GDM1 (cell line): ENCODE data around the gene HPCAL4.

Experiments used
- DNase-seq: peaks from one replicate; lab custom pipeline; 2025; lab: John Stamatoyannopoulos, UW

Gene HPCAL4

DNA sequence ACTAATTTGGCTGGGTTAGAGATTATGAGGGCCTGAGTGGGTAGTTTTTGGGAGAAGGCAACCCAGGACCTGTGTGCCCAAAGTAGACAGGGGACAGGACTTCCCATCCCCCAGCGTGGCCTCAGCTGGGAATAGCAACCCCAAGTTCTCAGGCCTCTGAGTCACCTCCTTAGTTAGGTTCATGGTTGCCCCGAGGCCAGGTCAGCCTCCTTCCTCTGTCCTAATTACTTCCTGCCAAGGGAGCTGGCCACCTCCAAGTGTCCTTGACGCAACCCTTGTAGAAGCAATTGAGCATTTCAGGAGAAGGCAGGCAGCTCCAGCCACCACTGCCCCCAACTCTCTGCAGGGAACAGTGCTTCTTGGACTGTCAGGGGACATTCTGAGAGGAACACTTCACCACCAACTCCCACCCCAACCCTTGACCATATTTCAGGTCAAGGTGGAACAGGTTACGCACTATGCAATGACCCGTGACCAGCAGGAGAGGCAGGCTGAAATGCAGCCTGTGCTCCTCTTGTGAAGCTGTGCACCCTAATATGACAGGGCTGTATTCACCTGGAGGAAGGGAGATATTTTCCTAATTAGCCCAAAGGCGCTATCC, 14.2 kb downstream of the HPCAL4 start:
- no peak for DNase-seq

DNA sequence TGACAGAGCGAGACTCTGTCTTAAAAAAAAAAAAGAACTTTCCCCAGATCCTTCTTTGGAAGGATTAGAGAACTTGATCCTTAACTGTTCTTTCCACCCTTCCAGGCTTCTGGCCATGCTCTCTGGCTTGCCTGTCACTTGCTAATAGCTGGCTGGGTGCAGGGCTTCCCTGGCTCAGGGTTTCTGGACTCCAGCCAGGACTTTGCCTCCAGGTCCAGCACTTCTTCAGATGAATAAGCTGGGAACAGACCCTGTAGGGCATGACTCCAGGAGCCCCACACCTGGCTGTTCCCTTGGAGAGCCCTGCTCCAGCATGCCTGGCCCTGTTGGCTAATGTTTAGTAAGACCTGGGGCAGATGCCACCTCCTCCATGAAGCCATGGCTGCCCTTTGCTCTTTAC, 16.0 kb downstream of the HPCAL4 start:
- DNase-seq = no peak

DNA sequence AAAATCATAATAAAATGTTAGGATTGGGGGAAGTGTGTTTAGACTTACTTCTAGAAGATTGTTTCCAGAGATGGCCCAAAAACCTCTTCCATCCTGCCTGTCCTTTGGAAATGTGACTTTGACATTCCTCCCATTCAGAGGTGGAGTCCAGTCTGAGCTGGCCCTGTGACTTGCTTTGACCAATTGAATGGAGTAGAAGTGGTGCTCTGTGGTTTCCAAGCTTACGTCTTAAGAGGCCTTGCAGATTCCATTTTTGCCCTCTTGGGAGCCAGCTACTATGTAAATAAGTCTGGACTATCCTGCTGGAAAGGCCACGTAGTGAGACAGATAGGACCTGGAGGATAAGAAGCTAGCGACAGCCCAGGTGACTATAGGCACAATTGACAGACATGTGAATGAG, 18.0 kb downstream of the HPCAL4 start:
- no peak for DNase-seq

DNA sequence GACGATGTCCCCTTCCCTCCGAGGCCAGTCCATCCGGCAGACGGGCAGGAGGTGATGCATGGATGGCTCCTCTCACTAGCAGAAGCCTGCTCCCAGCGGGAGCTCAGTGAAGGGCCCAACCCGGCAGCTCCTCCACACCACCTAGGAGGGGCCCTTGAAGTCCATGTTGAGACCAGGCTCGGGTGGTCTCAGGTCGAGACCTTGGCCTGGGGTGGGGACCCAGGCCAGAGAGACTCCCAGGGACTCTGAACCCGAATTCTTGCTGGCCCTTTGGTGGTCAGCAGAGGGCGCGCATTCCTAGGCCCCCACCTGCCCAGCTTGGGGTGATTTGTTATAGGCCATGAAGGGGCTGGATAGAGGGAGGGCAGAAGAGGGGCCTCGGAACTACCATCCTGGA, 18.7 kb downstream of the HPCAL4 start:
- no peak for DNase-seq

DNA sequence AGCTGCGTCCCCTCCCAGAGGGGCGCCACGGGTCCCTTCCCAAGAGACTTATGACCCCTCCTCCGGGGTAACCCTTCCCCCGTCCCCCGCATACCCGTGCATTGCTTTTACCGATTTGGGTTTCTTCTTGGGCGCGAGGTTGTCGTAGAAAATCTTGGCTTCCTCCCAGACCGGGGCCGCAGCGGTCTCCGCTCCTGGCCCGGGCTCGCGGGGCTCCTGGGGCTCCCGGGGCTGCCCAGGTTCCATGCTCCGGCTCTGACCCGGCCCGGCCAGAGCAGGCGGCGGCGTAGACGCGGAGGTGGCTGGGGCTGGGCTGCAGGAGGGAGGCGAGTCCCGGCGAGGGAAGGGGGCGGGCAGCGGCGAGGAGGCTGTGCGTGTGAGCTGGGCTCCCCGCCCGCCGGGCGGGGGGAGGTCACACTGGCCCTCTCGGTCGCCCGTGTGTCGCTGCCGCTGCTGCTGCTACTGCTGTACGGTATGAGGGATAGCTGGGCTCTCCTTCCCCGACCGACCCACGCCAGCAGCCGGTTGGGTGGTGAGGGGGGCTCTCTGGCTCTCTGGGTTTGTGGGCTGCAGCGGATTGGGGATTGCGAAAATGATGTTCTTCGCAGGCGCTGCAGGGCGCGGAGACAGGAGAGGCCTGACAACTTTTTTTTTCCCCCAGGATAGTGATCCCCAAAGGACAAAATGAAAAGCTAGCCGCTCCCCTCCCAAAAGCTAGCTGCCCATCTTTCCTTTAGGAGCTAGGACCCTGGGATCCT, 19.3 kb downstream of the HPCAL4 start, which contains the start of gene NT5C1A:
Gene NT5C1A, minus strand, starts transcription at position 315 of the 758 bp plus-strand sequence. Its CDS starts 69 bp downstream, at position 246.
- no peak for DNase-seq

DNA sequence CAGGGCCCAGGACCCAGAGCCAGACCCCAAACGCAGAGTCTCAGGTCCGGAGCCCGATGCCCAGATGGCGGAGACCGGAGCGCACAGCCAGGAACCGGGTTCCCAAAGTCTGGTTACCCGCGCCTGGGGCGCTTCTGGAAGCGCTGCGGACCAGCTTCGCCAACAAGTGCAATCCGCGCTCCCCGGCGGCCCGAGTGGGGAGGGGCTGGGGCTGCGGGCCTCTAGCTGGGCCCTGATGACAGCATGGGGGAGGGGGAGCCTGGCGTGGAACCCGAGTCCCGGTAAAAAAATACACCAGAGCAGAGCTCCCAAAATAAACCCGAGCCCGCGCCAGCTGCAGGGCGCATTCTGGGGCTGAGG, 19.8 kb downstream of the HPCAL4 start:
- DNase-seq = no peak

DNA sequence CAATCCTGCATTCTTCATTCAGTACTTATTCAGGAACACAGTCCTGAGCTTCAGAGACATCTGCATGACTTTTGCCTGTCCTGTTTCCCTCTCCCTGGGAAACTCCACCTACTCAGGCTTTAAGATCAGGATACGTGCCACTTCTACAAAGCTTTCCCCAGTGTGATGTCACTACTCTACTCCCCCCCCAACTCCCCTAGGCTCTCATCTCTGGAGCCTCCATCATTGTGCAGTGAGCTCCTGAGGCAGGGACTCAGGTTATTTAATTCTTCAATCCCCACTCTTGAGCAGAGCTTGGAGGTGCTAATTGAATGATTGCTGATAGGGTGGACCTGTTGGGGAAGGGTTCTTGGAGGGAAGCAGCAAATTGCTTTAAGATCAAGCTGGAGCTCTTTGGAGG, 20.5 kb downstream of the HPCAL4 start:
- no peak for DNase-seq

DNA sequence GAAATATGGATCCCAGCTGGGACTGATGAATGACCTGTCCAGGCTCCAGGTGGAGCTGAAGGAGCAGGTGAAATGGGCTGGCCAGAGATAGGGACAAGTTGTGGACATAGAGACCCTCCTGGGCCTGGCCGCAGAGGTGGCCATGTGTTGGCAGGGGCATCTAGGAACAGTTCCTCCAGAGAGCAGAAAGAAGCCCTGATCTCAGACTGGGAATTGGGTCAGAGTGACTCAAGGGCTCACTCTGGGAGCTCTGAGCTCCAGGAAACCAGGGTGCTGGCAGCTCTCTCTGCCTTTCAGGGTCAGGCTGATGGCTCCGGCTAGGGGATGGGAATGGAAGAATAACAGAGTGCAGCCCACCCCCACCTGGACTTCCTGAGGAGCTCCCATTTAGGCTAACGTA, 22.3 kb downstream of the HPCAL4 start:
- no peak for DNase-seq

DNA sequence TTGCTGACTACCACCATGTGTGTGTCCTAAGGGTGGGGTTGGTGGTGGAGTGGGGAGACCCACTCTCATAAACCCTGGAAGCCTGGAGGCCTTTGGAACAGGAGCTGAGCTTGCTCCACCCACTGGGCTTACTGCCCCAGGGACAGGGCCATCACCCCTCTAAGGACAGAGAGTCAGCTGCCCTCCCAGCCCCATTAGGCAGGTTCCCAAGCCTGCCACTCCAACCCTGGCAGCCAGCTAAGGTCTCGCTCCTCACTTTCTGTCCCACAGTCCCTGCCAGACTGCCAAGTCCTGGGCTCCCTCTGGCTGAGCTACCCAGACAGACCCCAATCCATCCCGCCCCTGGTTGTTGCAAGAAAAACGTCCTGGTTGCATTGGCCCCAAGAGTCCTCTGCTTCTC, 23.1 kb downstream of the HPCAL4 start:
- DNase-seq = no peak

DNA sequence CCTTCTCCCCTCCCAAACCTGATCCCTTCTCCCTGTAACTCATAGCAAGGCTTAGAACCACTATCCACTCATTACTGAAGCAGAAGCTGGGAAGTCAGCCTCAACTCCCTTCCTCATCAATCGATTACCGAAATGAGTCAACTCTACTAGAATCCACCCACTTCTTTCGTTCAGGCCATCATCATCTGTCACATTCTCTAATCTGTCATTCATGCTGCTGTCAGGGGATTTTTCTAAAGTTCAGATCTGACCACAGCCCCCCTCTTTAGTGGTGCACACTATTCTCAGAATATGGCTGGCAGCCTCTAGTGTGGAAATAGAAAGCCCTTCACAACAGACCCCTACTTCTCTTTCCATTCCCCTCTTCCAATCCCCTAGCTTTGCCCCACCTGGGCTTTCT, 24.5 kb downstream of the HPCAL4 start:
- DNase-seq = no peak

DNA sequence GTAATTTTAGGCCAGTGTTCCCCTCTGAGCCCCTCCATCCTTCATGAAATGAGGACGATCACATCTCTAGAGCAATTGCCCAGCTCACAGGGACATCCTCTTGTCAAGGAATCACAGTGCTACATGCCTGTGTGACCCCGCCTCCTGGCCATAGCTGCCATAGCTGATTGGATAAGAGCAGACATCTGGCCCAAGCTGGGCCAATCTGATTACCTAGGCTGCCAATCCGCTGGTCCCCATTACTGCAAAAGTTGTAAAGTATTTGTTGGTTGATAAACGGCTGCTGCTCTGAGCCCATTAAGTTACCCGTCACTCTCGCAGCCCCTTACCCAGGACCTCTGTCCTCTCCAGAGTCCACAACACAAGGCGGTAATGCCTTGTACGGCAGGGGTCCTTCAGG, 27.7 kb downstream of the HPCAL4 start:
- DNase-seq = no peak

DNA sequence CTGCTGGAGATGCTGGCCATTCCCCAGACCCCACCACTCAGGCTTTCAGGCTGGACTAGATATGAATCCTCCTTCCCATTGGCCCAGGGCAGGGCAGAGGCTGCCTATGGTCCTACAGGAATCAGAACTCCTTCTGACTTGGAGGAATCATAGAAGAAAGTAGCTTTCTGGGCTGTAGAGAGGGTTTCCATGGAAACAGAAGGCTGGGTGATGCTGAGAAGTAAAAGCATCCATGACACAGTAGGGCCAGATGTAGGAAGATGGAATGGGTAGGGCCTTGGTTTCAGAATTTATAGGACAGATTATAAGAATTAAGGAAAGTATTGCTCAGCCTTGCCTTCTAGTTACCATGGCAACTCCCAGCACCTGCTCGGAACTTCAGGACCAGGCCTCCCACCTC, 28.4 kb downstream of the HPCAL4 start:
- no peak for DNase-seq

DNA sequence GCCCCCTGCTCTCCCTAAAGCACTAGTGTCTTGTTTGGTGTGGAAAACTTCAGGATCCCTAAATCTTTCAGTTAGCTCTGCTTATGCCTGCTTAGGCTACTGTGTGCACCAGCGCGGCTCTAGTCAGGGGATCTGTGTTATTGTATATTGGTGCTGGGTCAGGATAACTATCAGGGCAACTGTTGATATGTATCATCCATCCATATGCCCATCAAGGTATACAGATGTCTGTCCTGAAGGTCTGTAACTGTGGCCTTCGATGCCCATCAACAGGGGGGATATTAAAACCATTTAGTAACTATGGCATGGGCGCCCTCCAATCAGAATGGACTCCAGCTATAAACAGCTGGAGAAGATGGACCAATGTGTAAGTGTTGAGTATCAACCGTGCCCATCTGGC, 31.7 kb downstream of the HPCAL4 start:
- no peak for DNase-seq

DNA sequence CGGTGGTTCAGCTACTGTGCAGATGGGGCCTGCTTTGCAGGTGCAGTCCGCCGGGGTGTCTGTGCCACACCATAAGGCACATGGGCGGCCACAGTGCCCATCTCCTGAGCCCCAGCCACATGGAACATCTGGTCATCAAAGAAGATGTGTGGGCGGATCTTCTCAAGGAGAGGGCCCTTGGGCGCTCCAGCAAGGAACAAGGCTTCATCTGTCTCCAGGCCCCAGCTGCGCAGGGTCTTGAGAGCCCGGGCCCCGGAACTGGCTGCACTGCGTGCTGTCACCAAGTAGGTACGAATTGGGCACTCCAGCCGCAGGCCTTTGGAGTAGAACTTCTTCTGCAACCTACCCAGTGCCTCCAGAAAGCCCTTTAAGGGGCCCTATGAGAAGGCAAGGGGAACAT, 32.1 kb downstream of the HPCAL4 start:
- DNase-seq = no peak

DNA sequence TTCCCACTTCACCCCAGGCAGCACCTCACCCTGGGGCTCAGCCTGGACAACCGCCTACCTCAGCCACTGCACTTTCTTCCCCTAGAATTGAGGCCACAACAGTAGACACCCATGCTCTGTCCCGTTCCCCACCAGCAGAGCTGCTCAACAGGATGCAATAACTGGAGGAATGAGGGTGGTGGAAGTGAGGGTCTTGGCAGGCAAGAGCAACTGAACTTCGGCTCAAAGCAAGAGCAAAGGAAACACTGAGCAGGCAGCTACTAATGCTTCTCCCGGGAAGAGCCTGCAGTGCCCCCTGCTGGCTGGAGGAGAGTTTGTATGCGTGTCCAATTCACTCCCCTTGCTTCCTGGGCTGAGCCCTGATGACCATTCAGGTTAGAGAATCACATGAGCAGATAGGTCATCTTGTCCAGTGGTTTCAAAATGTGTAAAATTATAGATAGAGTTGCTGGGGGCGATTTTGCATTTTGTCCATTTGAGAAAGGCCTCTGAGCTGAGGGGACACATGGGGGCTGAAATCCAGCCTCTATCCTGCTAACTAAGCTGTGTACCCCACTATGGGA, 33.2 kb downstream of the HPCAL4 start:
- DNase-seq = peak; percentile 44

DNA sequence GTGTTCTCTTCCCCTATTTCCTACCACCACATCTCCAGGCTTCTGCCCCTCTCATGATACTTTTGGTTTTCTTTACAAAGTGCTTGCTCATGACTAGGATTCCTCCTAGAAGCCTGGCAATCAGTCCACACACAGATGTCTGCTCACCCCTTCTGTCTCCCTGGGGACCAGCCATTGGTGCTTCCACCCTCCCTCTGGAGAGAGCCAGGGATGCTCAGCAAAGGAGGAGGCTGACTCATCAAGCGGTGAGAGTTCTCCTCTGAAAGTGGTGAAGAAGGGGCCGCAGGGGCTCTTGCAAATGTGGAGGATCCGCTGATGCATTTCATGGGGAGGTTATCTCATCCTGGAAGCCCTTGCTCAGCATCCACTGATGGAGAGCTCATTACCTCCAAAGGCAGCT, 33.8 kb downstream of the HPCAL4 start:
- no peak for DNase-seq

DNA sequence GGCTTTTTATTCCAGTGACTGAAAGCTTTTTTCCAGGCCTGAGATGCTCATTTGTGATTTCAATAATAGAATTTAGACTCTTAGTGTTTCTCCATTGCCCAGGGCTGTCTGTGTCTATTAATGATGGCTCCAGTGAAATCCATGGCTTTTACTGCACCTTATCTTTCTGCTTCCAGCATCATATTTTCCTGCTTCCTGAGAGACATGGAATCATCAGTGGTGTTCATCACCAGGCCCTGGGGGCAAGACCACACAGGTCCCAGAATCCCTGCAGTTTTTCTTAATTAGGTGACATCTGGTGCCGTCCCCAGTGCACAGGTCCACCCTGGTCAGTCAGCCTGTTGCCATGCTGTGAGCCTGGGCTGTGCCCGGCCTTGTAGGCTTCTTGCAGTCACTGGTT, 34.8 kb downstream of the HPCAL4 start:
- DNase-seq = no peak

DNA sequence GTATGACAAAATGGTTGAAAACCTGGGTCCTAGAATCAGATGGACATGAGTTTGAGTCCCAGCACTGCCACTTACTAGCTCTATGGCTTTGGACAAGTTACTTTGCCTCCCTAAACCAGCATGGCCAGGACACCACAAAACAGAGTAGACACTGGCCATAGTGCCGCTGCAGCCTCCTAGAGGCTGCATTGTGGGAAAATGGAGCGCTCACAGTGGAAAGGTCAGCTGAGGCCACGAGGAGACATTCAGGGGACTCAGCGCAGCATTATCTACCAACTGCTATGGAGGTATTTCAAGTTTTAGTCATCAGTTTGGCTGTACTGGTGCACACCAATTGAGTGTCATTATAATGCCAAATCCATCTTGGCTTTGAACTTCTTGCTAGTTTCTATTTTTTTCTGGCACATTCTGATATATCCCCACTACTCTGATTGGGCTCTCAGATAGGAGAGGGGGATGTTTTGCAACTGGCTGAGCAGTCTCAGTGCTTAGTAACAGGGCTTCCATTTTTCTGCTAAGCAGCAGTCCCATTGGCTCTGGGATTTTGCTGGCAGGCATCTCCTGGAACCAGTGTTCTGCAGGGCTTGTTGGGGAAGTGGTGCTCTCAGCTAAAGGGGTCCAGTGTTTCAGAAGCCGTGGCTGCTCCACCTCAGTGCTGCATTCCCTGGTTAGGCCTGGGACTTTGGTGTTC, 35.5 kb downstream of the HPCAL4 start:
- no peak for DNase-seq

DNA sequence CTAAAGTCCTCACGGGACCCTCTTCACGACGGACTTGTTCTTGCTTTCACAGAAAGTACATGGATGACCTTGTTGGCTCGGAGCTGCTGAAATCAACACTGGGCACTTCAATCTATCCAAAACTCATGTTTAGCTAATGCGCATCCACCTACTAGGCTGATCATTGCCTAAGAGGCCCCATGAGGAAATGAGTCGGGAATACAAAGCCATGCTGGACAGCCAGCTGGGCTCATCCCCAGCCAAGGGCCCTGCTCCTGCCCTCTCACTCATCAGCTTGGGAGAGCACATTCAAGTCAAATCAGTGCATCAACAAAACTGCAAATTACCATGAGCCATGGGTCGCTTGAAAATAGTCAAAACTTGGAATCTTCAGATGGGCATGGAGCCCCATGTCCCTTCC, 36.9 kb downstream of the HPCAL4 start:
- no peak for DNase-seq

DNA sequence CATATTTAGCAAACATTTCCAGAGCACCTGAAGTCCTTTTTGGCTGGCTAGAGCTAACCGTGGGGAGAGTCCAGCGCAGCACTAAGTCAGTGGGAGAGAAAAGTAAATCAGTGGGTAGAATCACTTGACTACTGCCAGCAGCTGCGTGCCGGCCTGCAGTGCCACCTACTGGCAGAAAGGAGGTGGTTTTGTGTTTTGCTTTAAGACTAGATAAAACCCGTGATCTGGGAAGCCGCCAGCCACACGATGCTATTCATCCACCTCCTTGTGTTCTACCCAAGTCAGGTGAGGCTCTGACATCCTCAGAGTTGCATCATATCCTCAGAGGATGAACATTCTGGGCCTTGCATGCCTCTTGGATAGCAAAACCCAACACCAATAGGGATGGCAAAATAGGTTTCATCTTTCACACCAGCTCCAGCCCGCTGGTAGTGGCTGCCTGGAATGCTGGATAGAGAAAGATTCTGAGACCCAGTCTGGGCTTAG, 37.6 kb downstream of the HPCAL4 start:
- DNase-seq = peak; percentile 41

DNA sequence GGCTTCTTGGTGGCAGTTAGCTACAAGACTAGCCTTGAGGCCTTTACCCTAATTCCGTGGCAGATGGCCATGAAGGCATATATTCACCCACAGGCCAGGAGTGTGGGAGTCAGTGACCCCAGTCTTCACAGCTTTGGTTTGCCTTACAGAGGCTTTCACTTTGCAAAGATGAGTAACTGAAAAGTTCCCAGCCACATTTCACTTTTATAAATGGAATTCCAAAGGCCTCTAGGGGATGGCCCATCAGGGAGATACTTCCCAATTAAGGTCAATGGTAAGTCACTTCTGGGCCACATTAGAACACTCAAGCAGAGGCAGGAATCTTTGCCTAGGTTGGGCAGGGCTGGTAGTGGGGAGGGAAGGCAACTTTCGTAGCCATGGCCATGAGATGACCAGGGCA, 38.7 kb downstream of the HPCAL4 start:
- DNase-seq = no peak

DNA sequence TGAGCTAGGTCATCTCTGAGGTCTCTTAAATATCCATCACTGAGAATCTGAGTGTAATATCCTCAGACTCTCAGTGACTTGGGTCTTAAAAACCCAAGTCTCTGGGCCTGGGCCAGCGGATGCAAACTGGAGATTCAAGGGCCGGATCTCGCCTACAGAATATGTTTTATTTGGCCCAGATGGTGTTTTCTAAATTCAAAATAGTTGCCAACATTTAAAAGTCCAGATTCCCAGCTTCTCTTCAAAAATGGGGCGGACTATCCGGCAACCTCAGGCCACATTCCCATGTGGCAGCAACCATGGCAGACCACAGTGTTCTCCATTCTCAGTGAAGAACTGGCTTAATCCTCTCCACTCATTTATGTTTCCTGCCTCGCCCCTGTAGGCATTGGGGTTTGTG, 39.1 kb downstream of the HPCAL4 start:
- DNase-seq = no peak

DNA sequence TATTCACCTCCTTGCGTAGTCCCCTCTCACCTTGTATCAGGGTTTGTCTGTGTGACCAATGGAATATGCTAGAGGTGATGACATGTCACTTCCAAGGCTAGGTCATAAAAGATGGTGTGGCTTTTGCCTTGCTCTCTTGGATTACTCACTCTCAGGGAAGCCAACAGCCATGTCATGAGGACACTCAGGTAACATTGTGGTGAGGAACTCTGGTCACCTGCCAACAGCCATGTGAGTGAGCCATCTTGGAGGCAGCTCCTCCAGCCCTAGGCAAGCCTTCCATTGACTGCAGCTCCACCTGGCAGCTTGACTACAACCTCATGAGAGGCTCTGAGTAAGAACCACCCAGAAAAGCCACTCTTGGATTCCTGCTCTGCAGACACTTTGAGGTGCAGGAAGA, 40.8 kb downstream of the HPCAL4 start:
- DNase-seq = no peak
